ENCODE data around the gene IDH3G.

DNA sequence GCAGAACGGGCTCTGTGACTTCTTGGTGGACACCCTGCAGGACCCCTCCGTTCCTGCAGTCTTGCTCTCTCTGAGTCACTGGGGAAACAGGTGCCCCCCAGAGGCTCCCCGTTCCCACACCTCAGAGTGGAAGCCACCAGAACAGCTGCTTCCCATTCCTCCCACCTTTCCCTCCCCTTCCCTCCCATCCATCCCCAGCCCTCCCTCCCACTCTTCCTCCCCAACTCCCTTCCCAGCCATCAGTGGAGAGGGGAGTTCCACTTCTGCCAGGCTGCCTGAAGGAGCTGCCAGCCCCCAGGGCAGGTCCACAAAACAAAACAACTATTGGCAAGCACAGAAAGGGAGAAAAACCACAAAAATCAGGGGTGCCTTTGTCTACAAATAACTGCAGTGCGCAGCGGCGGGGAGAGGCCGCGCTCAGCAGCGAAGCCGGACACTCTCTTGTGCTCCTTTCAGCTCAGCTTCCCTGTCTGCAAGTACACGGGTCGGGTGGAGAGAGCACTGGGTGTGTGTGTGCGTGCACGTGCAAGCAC is 8.4 kb upstream of the IDH3G start:
- TF ChIP-seq POLR2A (IDR thresholded peaks at IDR 0.05), result no peak
- TF ChIP-seq, protein P1, sequence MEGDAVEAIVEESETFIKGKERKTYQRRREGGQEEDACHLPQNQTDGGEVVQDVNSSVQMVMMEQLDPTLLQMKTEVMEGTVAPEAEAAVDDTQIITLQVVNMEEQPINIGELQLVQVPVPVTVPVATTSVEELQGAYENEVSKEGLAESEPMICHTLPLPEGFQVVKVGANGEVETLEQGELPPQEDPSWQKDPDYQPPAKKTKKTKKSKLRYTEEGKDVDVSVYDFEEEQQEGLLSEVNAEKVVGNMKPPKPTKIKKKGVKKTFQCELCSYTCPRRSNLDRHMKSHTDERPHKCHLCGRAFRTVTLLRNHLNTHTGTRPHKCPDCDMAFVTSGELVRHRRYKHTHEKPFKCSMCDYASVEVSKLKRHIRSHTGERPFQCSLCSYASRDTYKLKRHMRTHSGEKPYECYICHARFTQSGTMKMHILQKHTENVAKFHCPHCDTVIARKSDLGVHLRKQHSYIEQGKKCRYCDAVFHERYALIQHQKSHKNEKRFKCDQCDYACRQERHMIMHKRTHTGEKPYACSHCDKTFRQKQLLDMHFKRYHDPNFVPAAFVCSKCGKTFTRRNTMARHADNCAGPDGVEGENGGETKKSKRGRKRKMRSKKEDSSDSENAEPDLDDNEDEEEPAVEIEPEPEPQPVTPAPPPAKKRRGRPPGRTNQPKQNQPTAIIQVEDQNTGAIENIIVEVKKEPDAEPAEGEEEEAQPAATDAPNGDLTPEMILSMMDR (IDR thresholded peaks at IDR 0.05), result no peak

Measured in testis (tissue), 2 donors.